ENCODE data around the gene MEGF6. TPM values are rescaled to one million over a fixed set of nuclear protein-coding genes. Genes with fewer than 3 reads are reported as not detected.

MEGF6 gene
- total RNA-seq, 2 donors from 2014 or later, result 63.1 to 63.8 TPM

DNA sequence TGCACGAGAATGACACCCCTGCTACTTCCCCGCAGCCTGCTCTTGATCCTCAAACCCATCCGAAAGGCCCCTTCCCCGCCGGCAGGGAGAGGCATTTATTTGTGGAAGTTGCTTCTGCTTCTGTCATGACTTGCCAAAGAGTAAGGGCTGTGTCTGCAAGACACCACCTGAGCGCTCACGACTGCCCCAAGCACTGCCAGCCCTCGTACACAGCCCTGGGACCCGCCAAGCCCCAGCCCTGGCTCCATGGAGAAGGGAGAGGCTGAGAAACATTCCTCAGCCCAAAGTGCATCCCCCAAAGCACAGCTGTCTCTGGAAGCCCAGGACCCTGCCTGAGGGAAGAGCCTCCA, 7.2 kb upstream of the MEGF6 start:
- H3K4me1 Mint-ChIP-seq, result peaks cover 21% of the 10 kb centered on the region
- H3K4me3 Mint-ChIP-seq, result no peak overlapping the region
- no peak overlapping the region for H3K27ac Mint-ChIP-seq
- no peaks in the 10 kb centered on the region for H3K9me3 ChIP-seq (ENCODE audit: control insufficient read depth, low read length, poor library complexity, severe bottlenecking)
- ATAC-seq (no peak), DNase-seq (no peak)
- peaks cover 30% of the 10 kb centered on the region for H3K27me3 Mint-ChIP-seq
- H3K36me3 Mint-ChIP-seq (ENCODE audit: low read depth), result no peaks in the 10 kb centered on the region

DNA sequence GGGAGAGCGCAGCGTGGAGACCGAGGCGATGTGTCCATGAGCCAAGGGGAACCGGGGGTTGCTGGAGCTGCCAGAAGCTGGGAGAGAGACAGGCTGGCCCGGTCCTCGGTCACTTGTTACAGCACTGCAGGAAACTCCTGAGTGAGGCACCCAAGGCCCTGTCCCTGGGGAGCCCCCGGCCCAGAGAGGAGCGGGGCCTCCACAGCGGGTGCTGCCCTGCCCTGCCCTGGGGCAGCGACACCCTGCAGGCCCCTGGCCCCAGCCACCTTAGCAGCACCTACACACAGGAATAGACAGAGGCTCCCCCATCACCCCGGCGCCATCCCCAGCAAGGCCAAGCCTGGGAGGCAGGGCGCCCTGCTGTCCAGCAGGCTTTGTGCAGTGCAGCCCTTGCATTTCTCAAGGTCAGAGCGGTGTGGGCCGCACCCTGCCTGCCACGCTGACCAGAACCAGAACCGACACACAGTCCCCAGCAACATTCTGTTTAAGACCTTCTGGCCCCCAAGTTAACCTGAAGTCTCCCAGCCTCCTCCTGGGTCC, 6.6 kb upstream of the MEGF6 start:
- H3K4me1 Mint-ChIP-seq, result peaks cover 16% of the 10 kb centered on the region
- no peak overlapping the region for H3K4me3 Mint-ChIP-seq
- H3K27ac Mint-ChIP-seq, result no peak overlapping the region
- H3K36me3 Mint-ChIP-seq (ENCODE audit: low read depth), result no peaks in the 10 kb centered on the region
- ATAC-seq (no peak), DNase-seq (no peak)
- H3K9me3 ChIP-seq (ENCODE audit: control insufficient read depth, low read length, poor library complexity, severe bottlenecking), result no peaks in the 10 kb centered on the region
- H3K27me3 Mint-ChIP-seq, result peaks cover 30% of the 10 kb centered on the region

- DNase-seq (no peak), ATAC-seq (no peak)
- Mint-ChIP-seq H3K4me1 (peaks cover 13% of the 10 kb centered on the region), H3K4me3 (no peak overlapping the region), H3K36me3 (ENCODE audit: low read depth) (no peaks in the 10 kb centered on the region), H3K27me3 (peaks cover 30% of the 10 kb centered on the region), H3K27ac (no peak overlapping the region)
- no peaks in the 10 kb centered on the region for H3K9me3 ChIP-seq (ENCODE audit: control insufficient read depth, low read length, poor library complexity, severe bottlenecking)
Observed at GRCh38 chr1:3616861-3617260, 5.6 kb upstream of the MEGF6 start.

- H3K27ac Mint-ChIP-seq, result no peak overlapping the region
- H3K27me3 Mint-ChIP-seq, result peaks cover 30% of the 10 kb centered on the region
- H3K4me1 Mint-ChIP-seq, result peaks cover 15% of the 10 kb centered on the region
- H3K9me3 ChIP-seq (ENCODE audit: control insufficient read depth, low read length, poor library complexity, severe bottlenecking), result no peaks in the 10 kb centered on the region
- ATAC-seq, result no peak
- DNase-seq, result no peak
- no peaks in the 10 kb centered on the region for H3K36me3 Mint-ChIP-seq (ENCODE audit: low read depth)
- H3K4me3 Mint-ChIP-seq, result no peak overlapping the region
Observed at GRCh38 chr1:3614755-3615742, 3.7 kb upstream of the MEGF6 start.

- Mint-ChIP-seq H3K36me3 (ENCODE audit: low read depth) (no peaks in the 10 kb centered on the region), H3K27me3 (peaks cover 45% of the 10 kb centered on the region), H3K27ac (no peak overlapping the region), H3K4me1 (peaks cover 10% of the 10 kb centered on the region), H3K4me3 (peak overlapping the region; percentile 83)
- DNase-seq (no peak), ATAC-seq (no peak)
- H3K9me3 ChIP-seq (ENCODE audit: control insufficient read depth, low read length, poor library complexity, severe bottlenecking), result no peaks in the 10 kb centered on the region
Observed at GRCh38 chr1:3612123-3612522, 815 bp upstream of the MEGF6 start.

DNA sequence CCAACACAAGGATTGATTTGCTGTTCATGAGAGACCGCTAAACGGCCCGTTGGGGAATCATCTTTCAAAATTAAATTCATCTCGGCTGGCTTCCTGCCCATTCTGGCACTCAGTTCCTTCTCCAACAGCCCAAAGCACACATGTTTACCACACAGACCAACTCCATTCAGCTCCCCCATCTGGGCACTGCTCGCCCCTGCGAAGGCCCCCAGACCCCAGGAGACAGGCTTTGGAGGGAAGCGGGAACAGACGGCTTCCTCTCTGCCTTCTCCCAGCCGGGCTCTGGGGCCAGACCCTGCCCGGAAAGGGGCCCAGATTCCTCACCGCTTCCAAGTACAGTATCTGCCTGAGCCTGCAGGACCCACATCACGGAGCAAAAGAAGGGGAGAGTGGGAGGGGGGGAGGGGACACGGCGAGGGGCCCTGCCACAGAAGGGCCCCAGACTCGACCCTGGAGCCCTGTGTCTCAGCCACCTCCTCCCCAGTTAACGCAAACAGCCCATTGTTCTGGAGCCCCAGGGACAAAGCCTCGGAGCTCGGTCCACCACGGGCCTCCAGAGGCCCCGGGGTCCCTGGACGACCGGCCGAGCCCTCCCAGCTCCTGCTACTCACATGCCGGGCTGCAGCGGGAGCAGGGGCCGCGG, 660 bp downstream of the MEGF6 start:
- no peak overlapping the region for H3K27ac Mint-ChIP-seq
- peak overlapping the region; percentile 83 for H3K4me3 Mint-ChIP-seq
- no peak for ATAC-seq
- peaks cover 10% of the 10 kb centered on the region for H3K4me1 Mint-ChIP-seq
- no peaks in the 10 kb centered on the region for H3K36me3 Mint-ChIP-seq (ENCODE audit: low read depth)
- no peaks in the 10 kb centered on the region for H3K9me3 ChIP-seq (ENCODE audit: control insufficient read depth, low read length, poor library complexity, severe bottlenecking)
- DNase-seq, result no peak
- peaks cover 36% of the 10 kb centered on the region for H3K27me3 Mint-ChIP-seq

DNA sequence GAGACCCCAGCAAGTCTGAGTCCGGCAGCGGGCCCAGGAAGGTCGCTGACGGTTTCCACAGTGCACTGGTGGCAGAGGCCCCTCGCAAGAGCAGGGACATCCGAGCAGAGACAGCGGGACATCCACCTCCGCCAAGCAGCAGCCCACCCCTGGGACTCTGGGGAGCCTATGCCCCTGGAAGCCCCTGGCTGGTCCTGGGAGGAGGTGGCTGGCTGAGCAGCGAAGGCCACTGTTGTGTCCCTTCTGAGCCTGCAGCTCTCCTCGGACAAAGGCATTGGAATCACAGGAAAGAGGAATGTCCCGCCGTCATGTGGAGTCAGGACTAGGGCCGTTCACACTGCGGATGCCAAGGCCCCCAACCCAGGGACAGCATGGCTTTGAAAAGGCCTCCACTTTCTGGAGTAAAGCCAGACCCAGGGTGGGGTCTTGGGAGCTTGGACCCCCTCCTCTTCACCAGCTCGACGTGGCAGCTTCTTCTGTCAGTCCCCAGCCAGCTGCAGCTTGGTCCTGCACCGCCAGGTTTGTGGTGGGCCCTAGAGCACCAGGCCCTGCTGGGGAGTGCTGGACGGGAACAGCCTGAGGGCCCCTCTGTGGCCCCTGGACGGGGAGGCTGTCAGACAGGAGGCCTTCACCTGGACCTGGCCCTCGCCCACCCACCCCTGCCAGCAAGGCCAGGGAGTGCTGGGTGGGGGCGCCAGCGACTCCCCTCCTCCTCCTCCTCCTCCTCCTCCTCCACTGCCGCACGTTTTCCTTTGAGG, 1.4 kb downstream of the MEGF6 start:
- Mint-ChIP-seq H3K27me3 (peaks cover 29% of the 10 kb centered on the region), H3K27ac (no peak overlapping the region), H3K4me1 (peaks cover 10% of the 10 kb centered on the region), H3K4me3 (peak overlapping the region; percentile 64), H3K36me3 (ENCODE audit: low read depth) (no peaks in the 10 kb centered on the region)
- DNase-seq (no peak), ATAC-seq (no peak)
- no peaks in the 10 kb centered on the region for H3K9me3 ChIP-seq (ENCODE audit: control insufficient read depth, low read length, poor library complexity, severe bottlenecking)

DNA sequence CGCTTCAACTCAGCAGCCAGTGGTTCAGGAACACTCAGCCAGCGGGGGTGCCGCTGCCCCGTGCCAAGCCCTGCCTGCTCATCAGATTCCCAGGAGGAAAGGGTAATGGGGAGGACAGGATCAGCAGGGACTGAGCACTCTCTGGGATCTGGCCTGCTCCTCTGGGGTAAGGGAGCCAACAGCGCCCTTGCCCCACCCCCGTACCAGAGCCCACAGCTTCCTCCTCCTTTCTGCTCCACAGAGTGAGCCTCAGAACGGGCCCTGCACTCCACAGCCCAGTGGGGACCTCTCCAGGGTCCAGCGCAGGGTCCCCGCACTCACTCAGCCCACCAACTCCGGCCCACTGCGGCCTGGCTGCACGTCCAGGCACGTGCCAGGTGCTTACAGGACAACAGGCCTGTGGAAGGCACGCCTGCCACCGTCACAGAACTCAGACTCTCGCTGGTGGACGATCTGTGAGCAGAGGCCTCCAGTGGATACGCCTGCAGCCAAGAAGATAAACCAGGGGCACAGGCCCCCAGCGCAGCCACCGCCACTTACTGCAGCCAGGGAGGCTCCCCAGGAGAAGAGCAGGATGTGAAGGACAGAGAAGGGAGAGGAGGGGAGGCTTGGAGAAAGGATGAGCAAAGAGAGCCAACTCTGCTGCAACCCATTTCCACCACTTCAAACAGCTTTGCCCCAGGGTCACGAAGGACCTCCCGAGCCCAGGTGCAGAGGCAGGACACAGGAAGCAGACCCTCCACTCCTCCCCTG, 2.1 kb downstream of the MEGF6 start:
- Mint-ChIP-seq H3K36me3 (ENCODE audit: low read depth) (no peaks in the 10 kb centered on the region), H3K4me1 (peaks cover 10% of the 10 kb centered on the region), H3K27me3 (peaks cover 22% of the 10 kb centered on the region), H3K4me3 (peak overlapping the region; percentile 59), H3K27ac (no peak overlapping the region)
- H3K9me3 ChIP-seq (ENCODE audit: control insufficient read depth, low read length, poor library complexity, severe bottlenecking), result no peaks in the 10 kb centered on the region
- no peak for DNase-seq
- no peak for ATAC-seq

GRCh38 chr1:3608154-3608553, 3.2 kb downstream of the MEGF6 start:
- H3K36me3 Mint-ChIP-seq (ENCODE audit: low read depth), result no peaks in the 10 kb centered on the region
- ATAC-seq (no peak), DNase-seq (no peak)
- peaks cover 15% of the 10 kb centered on the region for H3K27me3 Mint-ChIP-seq
- no peaks in the 10 kb centered on the region for H3K9me3 ChIP-seq (ENCODE audit: control insufficient read depth, low read length, poor library complexity, severe bottlenecking)
- no peak overlapping the region for H3K27ac Mint-ChIP-seq
- no peak overlapping the region for H3K4me3 Mint-ChIP-seq
- peaks cover 8% of the 10 kb centered on the region for H3K4me1 Mint-ChIP-seq

- no peaks in the 10 kb centered on the region for H3K36me3 Mint-ChIP-seq (ENCODE audit: low read depth)
- H3K4me1 Mint-ChIP-seq, result peaks cover 8% of the 10 kb centered on the region
- no peak for ATAC-seq
- H3K4me3 Mint-ChIP-seq, result no peak overlapping the region
- H3K9me3 ChIP-seq (ENCODE audit: control insufficient read depth, low read length, poor library complexity, severe bottlenecking), result no peaks in the 10 kb centered on the region
- H3K27ac Mint-ChIP-seq, result no peak overlapping the region
- peaks cover 15% of the 10 kb centered on the region for H3K27me3 Mint-ChIP-seq
- DNase-seq, result no peak
Observed at GRCh38 chr1:3607703-3608065, 3.6 kb downstream of the MEGF6 start.

DNA sequence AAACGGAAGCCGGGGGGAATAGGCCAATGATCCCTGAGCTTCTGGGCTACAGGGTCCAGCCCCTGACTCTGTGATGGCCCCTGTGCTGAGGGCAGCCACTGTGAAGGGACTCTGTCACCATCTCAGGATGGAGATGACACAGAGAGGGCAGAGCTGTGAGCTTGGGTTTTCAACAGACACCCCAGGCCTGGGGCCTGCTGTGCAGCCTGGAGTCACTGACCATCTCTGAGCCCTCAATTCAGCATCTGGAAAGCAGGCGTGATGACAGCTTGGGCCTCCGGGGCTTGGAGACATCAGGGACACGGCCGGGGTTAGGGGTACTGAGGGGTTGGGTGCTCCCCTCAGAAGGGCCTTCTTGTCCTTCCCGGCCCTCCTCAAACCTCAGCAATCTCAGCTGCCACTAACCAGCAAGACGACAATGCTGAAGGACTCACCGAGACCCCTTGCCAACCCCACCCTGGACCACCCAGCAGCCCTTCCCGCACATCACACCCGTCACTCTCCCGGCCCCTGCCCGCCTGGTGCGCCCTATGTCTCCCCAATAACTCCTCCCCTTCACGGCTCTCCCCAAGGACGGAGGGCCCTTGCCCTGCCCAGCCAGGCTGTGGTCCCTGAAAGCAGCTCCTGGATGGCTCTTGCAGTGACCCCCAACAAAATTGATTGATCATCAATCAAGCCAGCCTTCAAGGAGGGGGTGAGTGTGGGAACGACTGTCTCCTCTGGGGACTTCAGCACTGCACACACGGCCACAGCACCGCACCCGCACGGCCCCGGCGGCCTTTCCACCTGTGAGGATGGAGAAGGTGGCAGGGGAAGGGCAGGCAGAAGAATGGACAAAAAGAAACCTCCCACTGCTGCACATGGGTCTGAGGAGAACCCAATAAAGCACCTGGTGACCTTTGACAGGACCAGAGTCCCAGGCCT, 4.3 kb downstream of the MEGF6 start:
- no peak for DNase-seq
- Mint-ChIP-seq H3K4me1 (peaks cover 7% of the 10 kb centered on the region), H3K4me3 (no peak overlapping the region), H3K27me3 (peaks cover 15% of the 10 kb centered on the region), H3K36me3 (ENCODE audit: low read depth) (no peaks in the 10 kb centered on the region), H3K27ac (no peak overlapping the region)
- no peak for ATAC-seq
- H3K9me3 ChIP-seq (ENCODE audit: control insufficient read depth, low read length, poor library complexity, severe bottlenecking), result no peaks in the 10 kb centered on the region
